ENCODE measurements around the gene PDAP1. TPM values are rescaled to one million over a fixed set of nuclear protein-coding genes. Genes with fewer than 3 reads are reported as not detected.

PDAP1 gene
- total and polyA plus RNA-seq, 2 of the 8 experiments (the other 6 are each of a cell fraction or from before 2014, with no cell fraction given): 26.6 to 169 TPM

GRCh38 chr7:99355098-99355497 lies 53.3 kb downstream of the PDAP1 start:
- H4K5ac ChIP-seq (ENCODE audit: insufficient read length, low read depth, low read length): no peak overlapping the region
- H3K14ac ChIP-seq (ENCODE audit: insufficient read length): no peak overlapping the region
- no peak for TF ChIP-seq KDM5A (IDR thresholded peaks at IDR 0.05; ENCODE audit: low read length)
- TF ChIP-seq SUZ12 (IDR thresholded peaks at IDR 0.05; ENCODE audit: low read length): no peak
- no peak for TF ChIP-seq FOSL1 (IDR thresholded peaks at IDR 0.05; ENCODE audit: insufficient read depth, low read depth, low read length)
- TF ChIP-seq CEBPB (IDR thresholded peaks at IDR 0.05; ENCODE audit: low read depth, low read length): no peak
- TF ChIP-seq CBX8 (IDR thresholded peaks at IDR 0.05; ENCODE audit: borderline replicate concordance, low read depth, low read length): no peak
- TF ChIP-seq POU5F1 (IDR thresholded peaks at IDR 0.05; ENCODE audit: low read depth, low read length): no peak
- H3K56ac ChIP-seq (replicated peaks; ENCODE audit: insufficient read length, low read depth, low read length): no peak overlapping the region
- no peak overlapping the region for H2AFZ ChIP-seq (ENCODE audit: low read length)
- CTCF ChIA-PET (ENCODE audit: partially characterized antibody): interaction anchor here (0.6 to 2.0 kb wide), 4 partner anchors 10 to 424 kb away, joined by 3 to 8 read pairs (median 3); no protein-coding TSS in a partner anchor
- no peak overlapping the region for H2BK5ac ChIP-seq (ENCODE audit: low read depth, low read length)
- FAIRE-seq (no peak), DNase-seq (ENCODE audit: low read depth in 1 of 2, low spot score in 2 of 2) (no peak)
- H2AK5ac ChIP-seq (ENCODE audit: low read depth, low read length): no peak overlapping the region
- H3K79me2 ChIP-seq (ENCODE audit: control insufficient read depth in 1 of 2, insufficient read depth in 2 of 2, low read length in 2 of 2): no peaks in the 10 kb centered on the region
- no peaks in the 10 kb centered on the region for H3K79me1 ChIP-seq (ENCODE audit: low read depth, low read length)
- 94% methylated on average over 6 of the region's 7 CpGs; no CpG with 5 or more reads in 1 of the 2 experiments for WGBS, 2 experiments (ENCODE audit: extremely low coverage in 1 of 2, insufficient coverage in 1 of 2, insufficient read length in 1 of 2, insufficient replicate concordance in 2 of 2, low coverage in 1 of 2, low lambda C conversion rate in 2 of 2, missing lambda C conversion rate in 1 of 2)
- no peak overlapping the region for H2BK15ac ChIP-seq (ENCODE audit: low read length)
- no peak overlapping the region for H4K8ac ChIP-seq (ENCODE audit: extremely low read depth, insufficient read depth, low read length)
- no peak overlapping the region for H4K91ac ChIP-seq (replicated peaks; ENCODE audit: insufficient read length, low read length)
- POLR2A ChIA-PET (ENCODE audit: partially characterized antibody): no interaction called here
- H3K9me3 ChIP-seq (ENCODE audit: insufficient read depth in 2 of 2, low read depth in 1 of 2, low read length in 1 of 2): no peaks in the 10 kb centered on the region
- H3K4ac ChIP-seq (replicated peaks; ENCODE audit: insufficient read length, low read depth, low read length): no peak overlapping the region
- no peak overlapping the region for H3K4me3 ChIP-seq (ENCODE audit: extremely low read depth in 1 of 4, insufficient read depth in 2 of 4, low read depth in 3 of 4, low read length in 4 of 4)
- no peak overlapping the region for H3K9ac ChIP-seq (replicated peaks in 1 of 4; ENCODE audit: extremely low read depth in 1 of 4, low read depth in 3 of 4, low read length in 3 of 4)
- H2BK120ac ChIP-seq (replicated peaks; ENCODE audit: low read depth, low read length): no peak overlapping the region
- H3K4me2 ChIP-seq (ENCODE audit: insufficient read depth in 1 of 2, low read depth in 2 of 2, low read length in 2 of 2): no peak overlapping the region
- no peak overlapping the region for H2BK12ac ChIP-seq (ENCODE audit: low read depth, low read length)
- no peaks in the 10 kb centered on the region for H3K23me2 ChIP-seq (ENCODE audit: low read depth, low read length)
- no peak overlapping the region for H3K18ac ChIP-seq (ENCODE audit: extremely low read depth, low read length)
- no peaks in the 10 kb centered on the region for H3K27me3 ChIP-seq (replicated peaks in 1 of 4; ENCODE audit: control insufficient read depth in 3 of 4, extremely low read depth in 1 of 4, insufficient read depth in 3 of 4, low read length in 3 of 4)
- no peak overlapping the region for H3K27ac ChIP-seq (ENCODE audit: low read depth, low read length)
- peaks cover 4 to 32% (median 21%) of the 10 kb centered on the region in 4 experiments; a peak in 6 of 8 replicates for H3K36me3 ChIP-seq (ENCODE audit: control insufficient read depth in 2 of 4, insufficient read depth in 4 of 4, low read length in 3 of 4)
- no peak overlapping the region for H3K23ac ChIP-seq (ENCODE audit: insufficient read length)
- no peak overlapping the region for H2BK20ac ChIP-seq (ENCODE audit: low read length)
- H3K4me1 ChIP-seq (replicated peaks in 1 of 4; ENCODE audit: control insufficient read depth in 3 of 4, insufficient read depth in 4 of 4, low read length in 3 of 4): peaks cover 0 to 3% (median 0%) of the 10 kb centered on the region in 4 experiments; a peak in 1 of 7 replicates
- peaks cover 0 to 3% of the 10 kb centered on the region in 2 experiments for H4K20me1 ChIP-seq (replicated peaks in 1 of 2; ENCODE audit: control insufficient read depth in 1 of 2, insufficient read depth in 2 of 2, low read length in 2 of 2)
